Liver (tissue), 9 donors: Measurements from ENCODE around the gene SH3PXD2A. TPM values are rescaled to one million over a fixed set of nuclear protein-coding genes. Genes with fewer than 3 reads are reported as not detected.

Source experiments
- DNase-seq: peaks from one replicate; pipeline ENCODE4 v3.0.0-alpha.2; 2017; ENCODE audit warnings: low spot score
- H3K27ac ChIP-seq, 2 donors: one replicate each; pipeline ENCODE4 v1.7.0; 2013; ENCODE audit warnings: inconsistent platforms in 2 of 2, low read length in 2 of 2, control low read depth in 1 of 2, low read depth in 1 of 2, mild to moderate bottlenecking in 1 of 2
- H3K27me3 ChIP-seq, 4 donors: one replicate each; pipeline versions ENCODE4 v1.6.1 to v1.7.0; 2013; ENCODE audit warnings: low read length in 3 of 4, inconsistent platforms in 1 of 4, mild to moderate bottlenecking in 1 of 4, moderate library complexity in 1 of 4; ENCODE audit not compliant: control insufficient read depth in 4 of 4, insufficient read depth in 4 of 4
- H3K36me3 ChIP-seq, 4 donors: one replicate each; pipeline versions ENCODE4 v1.6.1 to v1.7.0; 2013; ENCODE audit warnings: low read length in 3 of 4, mild to moderate bottlenecking in 3 of 4, low read depth in 1 of 4, moderate library complexity in 1 of 4; ENCODE audit not compliant: control insufficient read depth in 4 of 4, insufficient read depth in 3 of 4
- H3K4me1 ChIP-seq, 4 donors: one replicate each; pipeline versions ENCODE4 v1.6.1 to v1.7.0; 2013; ENCODE audit warnings: low read length in 3 of 4, mild to moderate bottlenecking in 3 of 4, moderate library complexity in 1 of 4; ENCODE audit not compliant: control insufficient read depth in 4 of 4, insufficient read depth in 4 of 4
- H3K4me3 ChIP-seq, 3 donors: one replicate each; pipeline versions ENCODE4 v1.6.1 to v1.7.0; 2013; ENCODE audit warnings: low read length in 3 of 3, control low read depth in 1 of 3, low read depth in 1 of 3, mild to moderate bottlenecking in 1 of 3
- H3K9ac ChIP-seq, 2 donors: one replicate each; pipeline ENCODE4 v1.7.0; 2013; ENCODE audit warnings: low read length in 2 of 2, mild to moderate bottlenecking in 2 of 2, moderate library complexity in 2 of 2, control low read depth in 1 of 2, low read depth in 1 of 2
- H3K9me3 ChIP-seq, 4 donors: one replicate each; pipeline versions ENCODE4 v1.6.1 to v1.7.0; 2013; ENCODE audit warnings: low read length in 3 of 4; ENCODE audit not compliant: control insufficient read depth in 4 of 4
- ATF3 ChIP-seq: IDR thresholded peaks from 2 replicates; pipeline ENCODE4 v1.6.1; 2016; ENCODE audit warnings: antibody characterized with exemption
- CTCF ChIP-seq: fragments of 150-350 bp; IDR thresholded peaks from 2 replicates; pipeline ENCODE4 v1.5.1; 2017; ENCODE audit warnings: improper control_type of control experiment, low read depth, low read length; ENCODE audit not compliant: missing input control
- FOXA1 ChIP-seq: IDR thresholded peaks from 2 replicates; pipeline ENCODE4 v1.6.1; 2016; ENCODE audit warnings: antibody characterized with exemption
- FOXA2 ChIP-seq: IDR thresholded peaks from 2 replicates; pipeline ENCODE4 v1.6.1; 2016; ENCODE audit warnings: antibody characterized with exemption
- GABPA ChIP-seq, 2 donors: IDR thresholded peaks in 1 of 2; conservative IDR thresholded peaks in 1 of 2; 2 replicates each; pipeline ENCODE4 v1.6.1; 2016; ENCODE audit warnings: antibody characterized with exemption in 2 of 2, mild to moderate bottlenecking in 1 of 2, moderate library complexity in 1 of 2
- HNF4A ChIP-seq, 2 donors: conservative IDR thresholded peaks; 2 replicates each; pipeline ENCODE4 v1.6.1; 2016; ENCODE audit warnings: antibody characterized with exemption in 2 of 2, mild to moderate bottlenecking in 2 of 2
- HNF4G ChIP-seq: IDR thresholded peaks from 2 replicates; pipeline ENCODE4 v1.6.1; 2016; ENCODE audit warnings: antibody characterized with exemption
- JUND ChIP-seq, 2 donors: IDR thresholded peaks; 2 replicates each; pipeline ENCODE4 v1.6.1; 2016; ENCODE audit warnings: antibody characterized with exemption in 2 of 2
- MAX ChIP-seq: IDR thresholded peaks from 2 replicates; pipeline ENCODE4 v1.6.1; 2016; ENCODE audit warnings: antibody characterized with exemption
- NR2F2 ChIP-seq: IDR thresholded peaks from 2 replicates; pipeline ENCODE4 v1.6.1; 2016; ENCODE audit warnings: antibody characterized with exemption
- RAD21 ChIP-seq, 2 donors: IDR thresholded peaks; 2 replicates each; pipeline ENCODE4 v1.6.1; 2016; ENCODE audit warnings: antibody characterized with exemption in 2 of 2, mild to moderate bottlenecking in 2 of 2
- REST ChIP-seq: IDR thresholded peaks from 2 replicates; pipeline ENCODE4 v1.6.1; 2016; ENCODE audit warnings: antibody characterized with exemption, mild to moderate bottlenecking
- RXRA ChIP-seq, 2 donors: IDR thresholded peaks; 2 replicates each; pipeline ENCODE4 v1.6.1; 2017 to 2018; ENCODE audit warnings: antibody characterized with exemption in 2 of 2, mild to moderate bottlenecking in 1 of 2
- SP1 ChIP-seq: IDR thresholded peaks from 2 replicates; pipeline ENCODE4 v1.6.1; 2018; ENCODE audit warnings: antibody characterized with exemption, mild to moderate bottlenecking
- TAF1 ChIP-seq: conservative IDR thresholded peaks from 2 replicates; pipeline ENCODE4 v1.6.1; 2016; ENCODE audit warnings: antibody characterized with exemption, mild to moderate bottlenecking
- YY1 ChIP-seq: IDR thresholded peaks from 2 replicates; pipeline ENCODE4 v1.6.1; 2016; ENCODE audit warnings: antibody characterized with exemption, mild to moderate bottlenecking
- ZBTB33 ChIP-seq: IDR thresholded peaks from 2 replicates; pipeline ENCODE4 v1.6.1; 2016; ENCODE audit warnings: antibody characterized with exemption
- WGBS: extraction: QIAGEN DNeasy Blood & Tissue Kit; methylation state at CpG from one replicate; pipeline ENCODE4 v1.1.7; 2013; 5-methylcytosine and 5-hydroxymethylcytosine counted together
- polyA plus RNA-seq, 2 donors: library from polyadenylated mRNA; stranded (reverse) in 1 of 2; unstranded in 1 of 2; fragments of 200-250 nt in 1 of 2; fragments of >200 nt in 1 of 2; fragmentation: Nextera tagmentation in 1 of 2; extraction: Ambion mirVana in 1 of 2; gene quantifications; one replicate each; pipeline versions ENCODE4 v1.2.1 to v1.2.3, GENCODE V29; 2013 to 2015
- total RNA-seq, 2 donors: library from RNA; depleted of rRNA; stranded (reverse); fragments of >200 nt; gene quantifications; one replicate each; pipeline ENCODE4 v1.2.3, GENCODE V29; 2014
- donor health status: healthy.
- donor health status: healthy.
- donor health status: healthy.
- donor health status: healthy.
- donor health status: healthy.

The SH3PXD2A gene
- total and polyA plus RNA-seq, 4 donors, result 0.82 to 5.5 (median 3.9) TPM

GRCh38 chr10:103687718-103688117, 167.7 kb downstream of the SH3PXD2A start:
- no peaks in the 10 kb centered on the region for H3K27me3 ChIP-seq
- no peak for TF ChIP-seq RXRA (IDR thresholded peaks at IDR 0.05)
- no peak for TF ChIP-seq ATF3
- no peak for TF ChIP-seq FOXA1
- TF ChIP-seq REST, result no peak
- TF ChIP-seq FOXA2, result no peak
- TF ChIP-seq CTCF, result no peak
- TF ChIP-seq NR2F2, result no peak
- TF ChIP-seq TAF1, result no peak
- no peak for TF ChIP-seq GABPA (IDR thresholded peaks at IDR 0.05 in 1 of 2, conservative IDR thresholded peaks at IDR 0.05 in 1 of 2)
- TF ChIP-seq JUND (IDR thresholded peaks at IDR 0.05), result no peak
- no peak for TF ChIP-seq ZBTB33
- no peak for TF ChIP-seq SP1
- no peaks in the 10 kb centered on the region for H3K9me3 ChIP-seq
- H3K9ac ChIP-seq, result no peak overlapping the region
- H3K4me3 ChIP-seq, result no peak overlapping the region
- H3K36me3 ChIP-seq, result no peaks in the 10 kb centered on the region
- WGBS, result 97% methylated on average over 5 of the region's 5 CpGs
- no peak overlapping the region for H3K27ac ChIP-seq
- no peak for DNase-seq
- H3K4me1 ChIP-seq, result no peaks in the 10 kb centered on the region

GRCh38 chr10:103687172-103687571, 168.2 kb downstream of the SH3PXD2A start:
- Histone ChIP-seq H3K4me3 (no peak overlapping the region), H3K4me1 (no peaks in the 10 kb centered on the region), H3K27ac (no peak overlapping the region), H3K27me3 (no peaks in the 10 kb centered on the region), H3K36me3 (no peaks in the 10 kb centered on the region), H3K9me3 (no peaks in the 10 kb centered on the region), H3K9ac (no peak overlapping the region)
- TF ChIP-seq GABPA (IDR thresholded peaks at IDR 0.05 in 1 of 2, conservative IDR thresholded peaks at IDR 0.05 in 1 of 2) (no peak), RXRA (IDR thresholded peaks at IDR 0.05) (no peak), NR2F2 (no peak), YY1 (no peak), CTCF (no peak), MAX (no peak), RAD21 (IDR thresholded peaks at IDR 0.05) (no peak), FOXA2 (no peak), HNF4A (conservative IDR thresholded peaks at IDR 0.05) (no peak), HNF4G (no peak), SP1 (no peak), JUND (IDR thresholded peaks at IDR 0.05) (no peak), ZBTB33 (no peak), FOXA1 (no peak)
- WGBS, result 94% methylated on average over 6 of the region's 6 CpGs
- DNase-seq, result no peak
